Measurements from ENCODE around the gene TMEM52. TPM values are rescaled to one million over a fixed set of nuclear protein-coding genes. Genes with fewer than 3 reads are reported as not detected.

The TMEM52 gene
- total RNA-seq, 4 donors from 2014 or later: 0.40 to 3.1 (median 1.8) TPM

- TF ChIP-seq EP300 (IDR thresholded peaks at IDR 0.05): no peak
- TF ChIP-seq POLR2A (IDR thresholded peaks at IDR 0.05): no peak
- TF ChIP-seq, protein P1, sequence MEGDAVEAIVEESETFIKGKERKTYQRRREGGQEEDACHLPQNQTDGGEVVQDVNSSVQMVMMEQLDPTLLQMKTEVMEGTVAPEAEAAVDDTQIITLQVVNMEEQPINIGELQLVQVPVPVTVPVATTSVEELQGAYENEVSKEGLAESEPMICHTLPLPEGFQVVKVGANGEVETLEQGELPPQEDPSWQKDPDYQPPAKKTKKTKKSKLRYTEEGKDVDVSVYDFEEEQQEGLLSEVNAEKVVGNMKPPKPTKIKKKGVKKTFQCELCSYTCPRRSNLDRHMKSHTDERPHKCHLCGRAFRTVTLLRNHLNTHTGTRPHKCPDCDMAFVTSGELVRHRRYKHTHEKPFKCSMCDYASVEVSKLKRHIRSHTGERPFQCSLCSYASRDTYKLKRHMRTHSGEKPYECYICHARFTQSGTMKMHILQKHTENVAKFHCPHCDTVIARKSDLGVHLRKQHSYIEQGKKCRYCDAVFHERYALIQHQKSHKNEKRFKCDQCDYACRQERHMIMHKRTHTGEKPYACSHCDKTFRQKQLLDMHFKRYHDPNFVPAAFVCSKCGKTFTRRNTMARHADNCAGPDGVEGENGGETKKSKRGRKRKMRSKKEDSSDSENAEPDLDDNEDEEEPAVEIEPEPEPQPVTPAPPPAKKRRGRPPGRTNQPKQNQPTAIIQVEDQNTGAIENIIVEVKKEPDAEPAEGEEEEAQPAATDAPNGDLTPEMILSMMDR (IDR thresholded peaks at IDR 0.05): no peak
- H3K36me3 ChIP-seq: no peaks in the 10 kb centered on the region
- WGBS, 2 donors (ENCODE audit: low coverage in 1 of 2): 95% methylated on average over 4 of the region's 38 CpGs; no CpG with 5 or more reads in 1 of the 2 donors
- peaks cover 0 to 16% (median 0%) of the 10 kb centered on the region in 3 donors for H3K4me1 ChIP-seq
- no peak for ATAC-seq
- H3K27me3 ChIP-seq: peaks cover 63% of the 10 kb centered on the region
- no peak overlapping the region for H3K27ac ChIP-seq
- H3K4me3 ChIP-seq: no peak overlapping the region
- no peaks in the 10 kb centered on the region for H3K9me3 ChIP-seq
Observed at GRCh38 chr1:1956586-1957532, 37.8 kb upstream of the TMEM52 start.

DNA sequence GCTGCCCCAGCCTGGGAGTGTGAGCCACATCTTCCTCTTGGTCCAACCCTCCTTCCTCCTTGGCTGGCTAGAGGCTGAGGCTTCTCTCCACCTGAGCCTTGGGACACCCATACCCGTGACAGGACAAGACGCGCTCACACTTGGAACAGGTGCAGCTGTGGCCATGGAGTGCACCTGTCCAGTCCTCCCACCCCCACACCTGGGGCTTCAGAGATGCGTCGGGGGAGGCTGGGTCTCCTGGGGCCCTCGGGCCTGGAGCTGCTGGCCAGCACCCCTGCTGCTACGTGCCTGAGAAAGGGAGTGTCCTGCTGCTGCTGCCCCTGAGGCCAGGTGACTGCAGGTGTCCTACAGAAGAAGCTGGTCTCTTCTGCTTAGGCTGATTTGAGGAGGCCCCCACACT lies 37.0 kb upstream of the TMEM52 start:
- peaks cover 0 to 16% (median 0%) of the 10 kb centered on the region in 3 donors for H3K4me1 ChIP-seq
- no peaks in the 10 kb centered on the region for H3K9me3 ChIP-seq
- no peaks in the 10 kb centered on the region for H3K36me3 ChIP-seq
- TF ChIP-seq EP300 (IDR thresholded peaks at IDR 0.05) (no peak), POLR2AphosphoS5 (IDR thresholded peaks at IDR 0.05) (no peak), POLR2A (IDR thresholded peaks at IDR 0.05) (no peak)
- TF ChIP-seq, protein P1 (IDR thresholded peaks at IDR 0.05): no peak
- ATAC-seq: no peak
- no CpG with 5 or more reads among the region's 7 CpGs for WGBS, 2 donors (ENCODE audit: low coverage in 1 of 2)
- no peak overlapping the region for H3K4me3 ChIP-seq
- H3K27me3 ChIP-seq: peaks cover 55% of the 10 kb centered on the region
- H3K27ac ChIP-seq: no peak overlapping the region

DNA sequence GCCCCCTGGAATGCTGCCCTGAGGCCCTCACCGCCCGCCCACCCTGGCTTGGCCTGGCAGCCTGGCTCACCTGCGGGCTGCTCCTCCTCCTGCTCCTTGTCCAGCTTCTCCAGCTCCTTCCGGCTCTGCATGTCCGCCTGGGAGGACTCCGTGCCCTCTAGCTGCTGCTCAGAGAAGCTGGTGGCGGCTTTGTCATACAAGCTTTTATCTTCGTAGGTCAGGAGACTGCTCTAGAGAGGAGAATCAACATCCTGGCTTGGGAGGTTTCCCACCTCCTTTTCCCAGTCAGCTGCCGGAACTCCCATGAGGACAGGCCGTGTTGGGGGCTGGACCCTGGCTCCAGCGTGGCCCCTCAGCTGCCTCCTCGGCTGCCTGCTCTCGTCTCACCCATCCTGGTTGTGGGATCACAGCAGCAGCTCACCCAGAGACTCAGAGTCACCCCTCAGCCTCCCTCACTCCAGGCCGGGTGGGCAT lies 36.6 kb upstream of the TMEM52 start:
- TF ChIP-seq POLR2A (IDR thresholded peaks at IDR 0.05): no peak
- TF ChIP-seq, protein P1 (IDR thresholded peaks at IDR 0.05): no peak
- TF ChIP-seq POLR2AphosphoS5 (IDR thresholded peaks at IDR 0.05): no peak
- TF ChIP-seq EP300 (IDR thresholded peaks at IDR 0.05): no peak
- Histone ChIP-seq H3K4me3 (no peak overlapping the region), H3K27ac (no peak overlapping the region), H3K4me1 (peaks cover 0 to 13% (median 0%) of the 10 kb centered on the region in 3 donors), H3K36me3 (no peaks in the 10 kb centered on the region), H3K27me3 (peaks cover 51% of the 10 kb centered on the region), H3K9me3 (no peaks in the 10 kb centered on the region)
- no peak for ATAC-seq
- WGBS, 2 donors (ENCODE audit: low coverage in 1 of 2): 47% methylated on average over 2 of the region's 14 CpGs; no CpG with 5 or more reads in 1 of the 2 donors

GRCh38 chr1:1954831-1955441 lies 35.9 kb upstream of the TMEM52 start:
- no peak overlapping the region for H3K27ac ChIP-seq
- ATAC-seq: no peak
- H3K27me3 ChIP-seq: peaks cover 44% of the 10 kb centered on the region
- no peak overlapping the region for H3K4me3 ChIP-seq
- no peaks in the 10 kb centered on the region for H3K36me3 ChIP-seq
- TF ChIP-seq POLR2A (IDR thresholded peaks at IDR 0.05) (no peak), POLR2AphosphoS5 (IDR thresholded peaks at IDR 0.05) (no peak), EP300 (IDR thresholded peaks at IDR 0.05) (no peak)
- TF ChIP-seq, protein P1 (IDR thresholded peaks at IDR 0.05): no peak
- 80 to 100% methylated on average over 1 to 11 of the region's 46 CpGs for WGBS, 2 donors (ENCODE audit: low coverage in 1 of 2)
- H3K9me3 ChIP-seq: no peaks in the 10 kb centered on the region
- peaks cover 0 to 6% (median 0%) of the 10 kb centered on the region in 3 donors for H3K4me1 ChIP-seq

All from gastroesophageal sphincter (tissue), 4 donors.